HG03457 (cell line): ENCODE results near the gene SKI.

Experiments
- ATAC-seq: cut with Tn5 transposase; IDR thresholded peaks from one replicate; pipeline ENCODE4 v1.9.1; 2021; ENCODE audit warnings: moderate number of reproducible peaks; ENCODE audit not compliant: unreplicated experiment

SKI gene

GRCh38 chr1:2304921-2305681, 77.0 kb downstream of the SKI start:
- no peak for ATAC-seq

DNA sequence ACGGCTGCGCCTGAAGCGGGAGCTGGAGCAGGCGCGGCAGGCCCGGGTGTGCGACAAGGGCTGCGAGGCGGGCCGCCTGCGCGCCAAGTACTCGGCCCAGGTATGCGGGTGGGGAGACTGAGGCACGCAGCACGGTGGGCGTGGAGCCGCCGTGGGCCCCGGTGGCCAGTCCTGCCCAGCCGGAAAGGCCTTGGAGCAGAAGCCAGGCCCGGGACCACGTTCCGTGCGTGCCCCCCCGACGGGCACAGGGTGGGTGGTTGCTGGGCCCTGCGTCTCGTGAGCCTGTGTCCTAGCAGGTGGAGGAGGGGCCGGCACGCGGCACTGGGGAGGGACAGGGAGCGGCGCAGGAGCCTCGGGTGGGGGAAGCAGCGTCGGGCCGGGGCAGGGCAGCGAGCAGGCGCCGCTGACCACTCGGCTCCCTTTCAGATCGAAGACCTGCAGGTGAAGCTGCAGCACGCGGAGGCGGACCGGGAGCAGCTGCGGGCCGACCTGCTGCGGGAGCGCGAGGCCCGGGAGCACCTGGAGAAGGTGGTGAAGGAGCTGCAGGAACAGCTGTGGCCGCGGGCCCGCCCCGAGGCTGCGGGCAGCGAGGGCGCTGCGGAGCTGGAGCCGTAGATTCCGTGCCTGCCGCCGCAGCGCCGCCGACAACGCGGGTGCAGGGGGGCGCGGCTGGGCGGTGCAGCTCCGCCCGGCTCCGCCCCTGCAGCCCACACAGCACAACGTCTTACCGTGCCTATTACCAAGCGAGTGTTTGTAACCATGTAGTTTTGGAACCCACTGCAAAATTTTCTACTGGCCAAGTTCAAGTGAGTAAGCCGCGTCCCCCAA, 78.2 kb downstream of the SKI start:
- ATAC-seq, result no peak

- ATAC-seq, result no peak
These were observed 79.0 kb downstream of the SKI start for GRCh38 chr1:2307064-2307605.

GRCh38 chr1:2307972-2308371, 79.9 kb downstream of the SKI start:
- no peak for ATAC-seq

DNA sequence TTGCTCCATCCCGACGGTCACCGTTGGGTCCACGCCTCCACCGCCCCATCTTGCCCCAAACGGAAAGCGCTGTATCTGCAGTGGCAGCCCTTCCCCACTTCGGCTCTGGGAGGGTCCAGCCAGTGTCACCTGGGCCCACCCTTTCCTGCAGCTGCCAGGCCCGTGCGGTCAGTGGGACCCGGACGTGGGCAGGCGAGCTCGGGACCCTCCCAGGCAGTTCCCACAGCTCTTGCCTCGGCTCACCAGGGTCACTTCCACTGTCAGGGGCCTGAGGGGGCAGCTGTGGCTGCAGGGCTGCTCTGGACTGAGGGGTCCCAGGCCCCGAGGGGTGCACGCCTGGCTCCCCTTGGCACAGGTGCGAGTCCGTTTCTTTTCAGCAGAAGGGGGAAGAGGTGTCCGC, 80.7 kb downstream of the SKI start:
- no peak for ATAC-seq

GRCh38 chr1:2310332-2311183, 82.4 kb downstream of the SKI start:
- no peak for ATAC-seq

GRCh38 chr1:2311184-2312032, 83.3 kb downstream of the SKI start:
- no peak for ATAC-seq

- ATAC-seq, result no peak
These were observed 84.0 kb downstream of the SKI start for GRCh38 chr1:2312160-2312514.

DNA sequence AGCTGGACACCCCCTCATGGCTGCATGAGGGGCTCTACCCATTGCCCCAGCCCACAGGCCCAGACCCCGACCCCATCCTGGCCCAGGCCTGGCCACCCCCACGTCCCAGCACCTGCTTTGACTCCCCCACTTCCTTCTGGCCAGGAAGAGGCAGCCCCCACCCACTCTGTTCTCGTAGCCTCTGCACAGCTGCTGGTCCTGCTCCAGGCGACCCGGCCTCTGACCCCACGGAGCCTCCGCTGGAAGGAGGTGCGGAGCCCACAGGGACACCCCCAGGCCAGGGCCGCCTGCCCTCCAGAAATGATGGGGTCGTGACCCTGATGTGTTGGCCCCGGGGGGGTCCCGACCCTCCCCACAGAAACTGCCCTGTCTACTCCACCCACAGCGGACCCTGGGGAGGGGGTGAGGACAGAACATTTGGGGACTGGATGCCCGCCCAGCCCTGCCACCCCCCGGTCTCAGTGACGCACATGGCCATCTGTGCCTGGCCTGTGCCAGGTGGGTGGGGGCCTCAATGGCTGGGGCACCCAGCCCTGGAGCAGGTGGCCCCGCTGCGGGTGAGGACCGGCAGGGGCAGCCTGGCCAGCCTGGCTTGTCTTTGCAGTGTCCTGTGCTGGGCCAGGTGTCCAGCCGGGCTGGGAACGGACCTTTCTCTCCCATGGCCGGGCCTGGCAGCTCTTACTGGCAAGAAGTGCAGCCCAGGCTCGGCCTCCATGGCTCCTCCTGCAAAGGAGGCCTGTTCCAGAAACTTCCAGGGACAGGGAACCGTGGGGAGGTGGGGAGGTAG, 84.6 kb downstream of the SKI start:
- no peak for ATAC-seq

DNA sequence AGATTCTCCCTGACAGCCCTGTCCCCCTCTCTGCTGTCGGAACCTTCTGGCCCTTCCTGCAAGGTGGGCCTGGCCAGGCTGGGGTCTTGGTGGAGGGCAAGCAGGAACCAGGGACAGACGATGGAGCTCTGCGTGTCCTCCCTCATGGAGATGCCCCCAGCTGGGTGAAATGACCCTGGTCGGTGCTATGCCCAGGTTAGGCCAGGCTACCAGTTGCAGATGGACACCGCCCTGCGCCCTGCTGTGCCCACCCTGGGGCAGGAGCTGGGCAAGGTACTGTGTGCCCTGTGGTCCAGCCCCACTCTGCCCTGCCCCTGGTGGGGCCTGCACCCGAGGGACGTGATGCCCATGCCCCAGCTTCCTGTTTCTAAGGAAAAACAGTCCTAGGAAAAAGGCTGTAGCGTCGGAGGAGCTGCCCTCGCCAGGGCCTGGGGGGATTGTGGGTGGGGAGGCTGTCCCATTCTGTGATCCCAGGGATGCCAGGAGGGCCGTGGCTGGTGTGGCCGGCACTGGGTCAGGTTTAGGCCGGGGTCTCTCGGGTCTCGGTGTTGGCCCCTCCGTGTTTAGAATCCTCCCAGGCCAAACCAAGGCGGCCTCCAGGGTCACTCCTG, 85.6 kb downstream of the SKI start:
- no peak for ATAC-seq

DNA sequence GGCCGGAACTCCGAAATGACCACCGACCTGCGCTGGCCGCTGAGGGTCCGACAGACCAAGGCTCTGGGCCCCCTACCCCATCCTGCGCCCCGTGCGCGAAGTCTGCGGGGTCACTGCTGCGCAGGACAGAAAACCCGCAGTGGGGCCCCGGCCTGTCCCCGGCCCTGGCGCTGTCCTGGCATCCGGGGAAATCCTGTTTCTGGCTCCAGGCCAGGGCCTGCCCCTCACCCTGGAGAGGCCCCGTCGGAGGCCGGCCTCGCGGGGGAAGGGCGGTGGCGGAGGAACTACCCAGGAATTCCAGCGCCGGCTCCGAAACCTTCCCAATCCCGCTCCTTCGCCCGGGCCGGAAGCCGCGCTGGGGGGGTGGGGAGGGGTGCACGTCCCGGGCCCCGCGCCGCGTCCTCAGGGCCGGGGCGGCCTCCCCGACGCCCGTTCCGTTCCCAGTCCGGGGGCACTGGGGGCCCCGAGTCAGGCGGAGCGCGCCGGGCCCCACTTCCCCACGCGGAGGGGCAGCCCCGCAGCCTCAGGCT, 86.2 kb downstream of the SKI start:
- no peak for ATAC-seq

DNA sequence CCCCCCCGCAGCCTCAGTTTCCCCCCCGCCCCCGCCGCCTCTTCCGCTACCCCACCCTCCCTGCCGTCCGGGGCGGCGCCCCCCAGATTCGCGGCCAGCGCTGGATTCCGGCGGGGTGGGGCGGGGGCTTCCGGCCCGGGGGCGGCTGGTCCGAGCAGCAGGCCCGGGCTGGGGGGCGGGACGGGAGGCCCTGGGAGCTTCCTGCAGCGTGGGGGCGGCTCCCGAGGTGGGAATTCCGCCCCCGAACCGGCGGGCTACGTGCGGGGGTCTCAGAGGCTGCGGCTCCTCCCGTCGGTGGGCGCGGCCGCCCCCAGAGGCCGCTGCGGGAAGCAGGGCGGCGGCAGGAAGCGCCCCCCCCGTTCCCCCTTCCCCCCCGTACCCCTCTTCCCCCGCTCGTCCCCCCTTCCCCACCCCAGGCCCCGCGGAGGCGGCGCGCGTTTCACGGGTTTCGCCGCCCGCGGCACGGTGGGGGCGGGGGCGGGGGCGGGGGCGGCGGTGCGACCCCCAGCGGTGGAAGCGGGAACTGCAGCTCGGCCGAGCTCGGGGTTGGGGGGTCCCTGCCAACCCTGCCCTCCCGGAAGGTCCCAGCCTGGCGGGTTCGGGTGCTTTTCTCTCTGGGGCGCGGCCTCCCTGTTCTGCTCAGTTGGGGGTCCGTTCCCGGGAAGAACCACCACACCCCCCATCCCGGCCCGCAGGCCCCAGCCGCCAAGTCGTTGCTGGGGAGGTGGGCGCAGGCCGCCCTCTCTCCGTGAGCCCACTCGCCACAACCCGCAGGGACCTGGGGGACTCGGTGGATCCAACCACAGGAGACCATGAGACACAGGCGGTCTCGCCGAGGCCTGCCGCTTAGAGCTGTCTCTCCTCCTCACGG, 86.9 kb downstream of the SKI start:
- ATAC-seq, result no peak

GRCh38 chr1:2315674-2316450, 87.7 kb downstream of the SKI start:
- no peak for ATAC-seq

DNA sequence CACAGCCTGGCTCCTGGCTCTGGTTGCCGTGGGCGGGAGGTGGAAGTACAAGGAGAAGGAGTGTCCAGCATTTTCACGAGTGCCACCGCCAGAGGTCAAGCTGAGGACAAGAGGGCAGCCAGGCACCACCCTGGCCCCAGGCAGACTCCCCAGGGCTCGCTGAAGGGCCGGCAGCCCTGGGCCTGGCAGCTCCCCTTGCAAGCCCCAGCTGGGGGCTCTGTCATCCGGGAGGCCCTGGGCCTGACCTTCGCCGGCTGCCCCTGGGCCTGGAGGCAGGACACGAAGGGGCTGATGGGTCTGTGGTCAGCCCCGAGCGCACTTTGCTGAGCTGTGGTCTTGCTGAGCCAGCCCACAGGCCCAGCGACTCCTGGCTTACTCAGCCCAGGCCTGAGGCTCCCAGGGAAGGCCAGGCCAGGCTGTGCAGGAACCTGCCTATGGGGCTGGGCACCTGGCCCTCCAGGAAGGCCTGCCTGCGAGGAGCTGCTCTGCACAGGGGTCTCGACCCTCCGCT, 88.4 kb downstream of the SKI start:
- no peak for ATAC-seq

GRCh38 chr1:2317230-2318065, 89.3 kb downstream of the SKI start:
- no peak for ATAC-seq
